ENCODE measurements around the gene PRSS21.

DNA sequence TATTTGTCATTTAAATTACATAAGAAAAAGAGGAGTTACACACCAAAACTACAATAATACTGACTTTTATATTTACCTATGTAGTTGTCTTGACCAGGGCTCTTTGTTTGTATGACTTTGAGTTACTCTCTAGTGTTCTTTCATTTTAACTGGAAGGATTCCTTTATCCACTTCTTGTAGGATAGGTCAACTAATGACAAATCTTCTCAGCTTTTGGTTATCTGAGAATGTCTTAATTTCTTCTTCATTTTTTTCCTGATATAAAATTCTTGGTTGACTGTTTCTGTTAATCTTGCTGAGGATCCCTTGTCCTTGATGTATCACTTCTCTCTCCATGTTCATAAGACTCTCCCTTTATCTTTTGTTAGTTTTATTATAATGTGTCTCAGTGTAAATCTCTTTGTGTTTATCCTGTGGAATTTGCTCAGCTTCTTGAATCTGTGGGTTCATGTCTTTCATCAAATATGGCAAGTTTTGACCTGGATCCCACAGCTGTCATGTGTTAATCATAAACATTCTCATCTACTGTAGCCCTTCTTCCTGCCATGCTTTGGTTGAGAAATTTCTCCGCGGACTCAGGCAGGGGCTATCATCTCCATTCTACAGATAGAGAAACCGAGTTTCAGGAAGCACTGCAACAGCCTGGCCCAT is 13.4 kb upstream of the PRSS21 start:
- TF ChIP-seq, protein P1, sequence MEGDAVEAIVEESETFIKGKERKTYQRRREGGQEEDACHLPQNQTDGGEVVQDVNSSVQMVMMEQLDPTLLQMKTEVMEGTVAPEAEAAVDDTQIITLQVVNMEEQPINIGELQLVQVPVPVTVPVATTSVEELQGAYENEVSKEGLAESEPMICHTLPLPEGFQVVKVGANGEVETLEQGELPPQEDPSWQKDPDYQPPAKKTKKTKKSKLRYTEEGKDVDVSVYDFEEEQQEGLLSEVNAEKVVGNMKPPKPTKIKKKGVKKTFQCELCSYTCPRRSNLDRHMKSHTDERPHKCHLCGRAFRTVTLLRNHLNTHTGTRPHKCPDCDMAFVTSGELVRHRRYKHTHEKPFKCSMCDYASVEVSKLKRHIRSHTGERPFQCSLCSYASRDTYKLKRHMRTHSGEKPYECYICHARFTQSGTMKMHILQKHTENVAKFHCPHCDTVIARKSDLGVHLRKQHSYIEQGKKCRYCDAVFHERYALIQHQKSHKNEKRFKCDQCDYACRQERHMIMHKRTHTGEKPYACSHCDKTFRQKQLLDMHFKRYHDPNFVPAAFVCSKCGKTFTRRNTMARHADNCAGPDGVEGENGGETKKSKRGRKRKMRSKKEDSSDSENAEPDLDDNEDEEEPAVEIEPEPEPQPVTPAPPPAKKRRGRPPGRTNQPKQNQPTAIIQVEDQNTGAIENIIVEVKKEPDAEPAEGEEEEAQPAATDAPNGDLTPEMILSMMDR (IDR thresholded peaks at IDR 0.05; ENCODE audit: low read depth, low read length, missing input control) = no peak
- TF ChIP-seq JUND (IDR thresholded peaks at IDR 0.05) = no peak
- TF ChIP-seq MAX (IDR thresholded peaks at IDR 0.05) = no peak
- no peak for TF ChIP-seq SP1 (IDR thresholded peaks at IDR 0.05)
- no peak for TF ChIP-seq RXRA (IDR thresholded peaks at IDR 0.05)
- TF ChIP-seq REST (IDR thresholded peaks at IDR 0.05) = no peak
- TF ChIP-seq, protein P2, sequence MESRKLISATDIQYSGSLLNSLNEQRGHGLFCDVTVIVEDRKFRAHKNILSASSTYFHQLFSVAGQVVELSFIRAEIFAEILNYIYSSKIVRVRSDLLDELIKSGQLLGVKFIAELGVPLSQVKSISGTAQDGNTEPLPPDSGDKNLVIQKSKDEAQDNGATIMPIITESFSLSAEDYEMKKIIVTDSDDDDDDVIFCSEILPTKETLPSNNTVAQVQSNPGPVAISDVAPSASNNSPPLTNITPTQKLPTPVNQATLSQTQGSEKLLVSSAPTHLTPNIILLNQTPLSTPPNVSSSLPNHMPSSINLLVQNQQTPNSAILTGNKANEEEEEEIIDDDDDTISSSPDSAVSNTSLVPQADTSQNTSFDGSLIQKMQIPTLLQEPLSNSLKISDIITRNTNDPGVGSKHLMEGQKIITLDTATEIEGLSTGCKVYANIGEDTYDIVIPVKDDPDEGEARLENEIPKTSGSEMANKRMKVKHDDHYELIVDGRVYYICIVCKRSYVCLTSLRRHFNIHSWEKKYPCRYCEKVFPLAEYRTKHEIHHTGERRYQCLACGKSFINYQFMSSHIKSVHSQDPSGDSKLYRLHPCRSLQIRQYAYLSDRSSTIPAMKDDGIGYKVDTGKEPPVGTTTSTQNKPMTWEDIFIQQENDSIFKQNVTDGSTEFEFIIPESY (IDR thresholded peaks at IDR 0.05) = no peak
- TF ChIP-seq YY1 (IDR thresholded peaks at IDR 0.05) = no peak
- TF ChIP-seq RAD21 (IDR thresholded peaks at IDR 0.05) = no peak
- TF ChIP-seq, protein P3, sequence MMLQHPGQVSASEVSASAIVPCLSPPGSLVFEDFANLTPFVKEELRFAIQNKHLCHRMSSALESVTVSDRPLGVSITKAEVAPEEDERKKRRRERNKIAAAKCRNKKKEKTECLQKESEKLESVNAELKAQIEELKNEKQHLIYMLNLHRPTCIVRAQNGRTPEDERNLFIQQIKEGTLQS (IDR thresholded peaks at IDR 0.05) = no peak

Measured in liver (tissue), 3 donors.